GM23248 (cell line): ENCODE data around the gene TMEM171.

Experiments used
- EZH2 ChIP-seq: fragments of 200-600 bp; sonication (generic); IDR thresholded peaks from 2 replicates; pipeline ENCODE4 v1.6.1; 2018; ENCODE audit warnings: antibody characterized with exemption, mild to moderate bottlenecking; ENCODE audit not compliant: insufficient read depth, poor library complexity, severe bottlenecking
- EZH2phosphoT487 ChIP-seq: fragments of 200-600 bp; sonication (generic); IDR thresholded peaks from 2 replicates; pipeline ENCODE4 v1.6.1; 2018; ENCODE audit warnings: antibody characterized with exemption, moderate library complexity, mild to moderate bottlenecking, low read depth; ENCODE audit not compliant: insufficient read depth

DNA sequence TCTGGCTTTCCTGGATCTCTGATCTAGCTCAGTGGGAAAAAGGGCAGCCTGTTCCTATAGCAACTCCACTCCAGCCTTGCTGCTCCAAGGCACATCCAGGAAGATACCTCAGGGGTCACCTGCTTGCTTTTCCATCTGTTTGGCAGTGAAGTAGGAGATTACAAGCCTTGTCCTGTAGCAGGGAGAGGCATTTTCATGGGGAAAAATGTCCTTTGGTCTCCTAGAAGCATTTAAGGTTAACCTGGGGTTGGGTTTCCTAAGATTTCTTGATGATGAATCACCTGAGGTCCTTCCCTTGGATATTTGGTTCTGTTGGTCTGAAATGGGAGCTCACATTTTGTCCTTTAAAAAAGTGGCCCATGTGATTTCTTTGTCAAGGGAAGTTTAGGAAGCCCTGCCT, 51.1 kb downstream of the TMEM171 start:
- no peak for TF ChIP-seq EZH2
- TF ChIP-seq EZH2phosphoT487: no peak
